ENCODE results near the gene ZNF277. TPM values are rescaled to one million over a fixed set of nuclear protein-coding genes. Genes with fewer than 3 reads are reported as not detected.

The ZNF277 gene
- polyA plus RNA-seq, 2 of the 4 experiments (the other 2 are of a cell fraction) = 23.4 to 31.9 TPM

DNA sequence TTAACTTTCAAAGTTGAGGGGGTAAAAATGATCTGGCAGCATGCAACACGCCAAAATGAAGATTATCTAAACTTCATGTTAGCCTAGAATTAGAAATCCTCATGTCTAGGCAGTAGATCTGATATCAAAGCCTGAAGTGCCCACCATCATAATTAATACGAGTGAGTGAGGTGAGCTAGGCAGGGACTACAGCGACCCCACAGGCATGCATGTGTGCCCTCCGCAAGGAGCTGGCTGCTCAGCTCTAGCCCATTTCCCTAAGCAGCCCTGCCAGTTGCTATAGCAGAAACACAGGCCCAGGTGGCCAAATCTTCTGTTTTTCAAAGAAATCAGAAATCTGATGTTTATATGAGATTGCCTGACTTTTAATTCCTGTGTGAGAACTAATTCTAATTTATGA is 150.6 kb downstream of the ZNF277 start:
- 66% methylated on average over 4 of the region's 4 CpGs for WGBS (ENCODE audit: missing lambda C conversion rate)
- Histone ChIP-seq H3K4me3 (no peak overlapping the region), H3K27ac (no peak overlapping the region), H3K4me1 (no peaks in the 10 kb centered on the region), H3K9me3 (peaks cover 8% of the 10 kb centered on the region), H3K4me2 (no peak overlapping the region)
- FAIRE-seq = no peak
- 0 out of 6 replicates have a peak, but pooled peaks of 1 of the 2 experiments have one; percentile 45 for ATAC-seq
- ChIA-PET POLR2A (no interaction called here), CTCF (no interaction called here)
- TF ChIP-seq ESRRA (IDR thresholded peaks at IDR 0.05; ENCODE audit: borderline replicate concordance, low read length) (no peak), FOXS1 (CRISPR knock-in tag; IDR thresholded peaks at IDR 0.05) (no peak)
- DNase-seq (ENCODE audit: low read depth in 1 of 2, low spot score in 1 of 2) = no peak

DNA sequence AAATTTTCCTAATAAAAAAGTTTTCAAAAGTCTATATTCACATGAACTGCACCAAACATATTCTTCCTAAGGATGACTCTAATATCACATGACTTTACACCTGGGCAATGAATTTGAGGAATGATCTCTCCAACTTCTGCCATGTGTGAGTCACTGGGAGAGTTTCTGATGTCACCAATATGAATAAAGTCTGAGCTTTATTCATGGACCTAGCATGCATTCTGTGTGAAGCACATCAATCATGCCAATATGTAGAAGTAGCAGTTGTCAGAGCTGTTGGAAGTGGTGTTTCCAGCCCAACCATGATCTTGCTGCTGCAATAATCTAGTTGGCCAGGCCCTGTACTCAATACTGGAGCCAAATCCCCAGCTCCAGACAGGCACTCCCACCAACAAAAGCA is 152.0 kb downstream of the ZNF277 start:
- Histone ChIP-seq H3K27ac (no peak overlapping the region), H3K9me3 (peaks cover 8% of the 10 kb centered on the region), H3K4me2 (no peak overlapping the region), H3K4me3 (no peak overlapping the region), H3K4me1 (no peaks in the 10 kb centered on the region)
- CTCF ChIA-PET = interaction anchor here (1.0 kb wide), 1 partner anchor 15 kb away, joined by 4 read pairs; no protein-coding TSS in a partner anchor
- ATAC-seq (no peak), FAIRE-seq (no peak), DNase-seq (ENCODE audit: low read depth in 1 of 2, low spot score in 1 of 2) (no peak)
- TF ChIP-seq CHD4 (IDR thresholded peaks at IDR 0.05; ENCODE audit: borderline replicate concordance) (no peak), RFX5 (IDR thresholded peaks at IDR 0.05) (no peak), CBX8 (IDR thresholded peaks at IDR 0.05) (no peak), SREBF2 (IDR thresholded peaks at IDR 0.05) (no peak), MAFK (IDR thresholded peaks at IDR 0.05; ENCODE audit: partially characterized antibody) (no peak)
- POLR2A ChIA-PET = no interaction called here

- CTCF ChIA-PET = interaction anchor here (1.0 kb wide), 1 partner anchor 14 kb away, joined by 4 read pairs; no protein-coding TSS in a partner anchor
- ATAC-seq = no peak
Measured at GRCh38 chr7:112359086-112359485, 152.6 kb downstream of the ZNF277 start.

GRCh38 chr7:112360681-112361080 is 154.2 kb downstream of the ZNF277 start:
- no peak for TF ChIP-seq RNF2 (IDR thresholded peaks at IDR 0.05; ENCODE audit: borderline replicate concordance, low read depth)
- TF ChIP-seq FOXS1 (CRISPR knock-in tag; IDR thresholded peaks at IDR 0.05) = no peak
- no peak for TF ChIP-seq RARB (CRISPR knock-in tag; IDR thresholded peaks at IDR 0.05)
- no peak for TF ChIP-seq ESRRA (IDR thresholded peaks at IDR 0.05; ENCODE audit: borderline replicate concordance, low read length)
- TF ChIP-seq MAFK (IDR thresholded peaks at IDR 0.05; ENCODE audit: partially characterized antibody) = no peak
- TF ChIP-seq CEBPB (IDR thresholded peaks at IDR 0.05) = no peak
- TF ChIP-seq KDM1A (IDR thresholded peaks at IDR 0.05; ENCODE audit: low read depth) = no peak
- H3K27ac ChIP-seq = no peak overlapping the region
- H3K9me3 ChIP-seq = peaks cover 8% of the 10 kb centered on the region
- H3K4me3 ChIP-seq = no peak overlapping the region
- ChIA-PET CTCF (no interaction called here), POLR2A (no interaction called here)
- WGBS (ENCODE audit: missing lambda C conversion rate) = 62% methylated on average over 8 of the region's 8 CpGs
- FAIRE-seq (no peak), ATAC-seq (no peak), DNase-seq (ENCODE audit: low read depth in 1 of 2, low spot score in 1 of 2) (no peak)
- H3K4me1 ChIP-seq = no peaks in the 10 kb centered on the region
- no peak overlapping the region for H3K4me2 ChIP-seq

More at GRCh38 chr7:112359086-112359485, 152.6 kb downstream of the ZNF277 start:
- Histone ChIP-seq H3K9me3 (peaks cover 8% of the 10 kb centered on the region), H3K4me1 (no peaks in the 10 kb centered on the region), H3K4me3 (no peak overlapping the region), H3K27ac (no peak overlapping the region), H3K4me2 (no peak overlapping the region)
- no peak for TF ChIP-seq HES2 (IDR thresholded peaks at IDR 0.05)
- TF ChIP-seq MYC (IDR thresholded peaks at IDR 0.05; ENCODE audit: borderline replicate concordance, low read length) = no peak
- TF ChIP-seq FOSB (CRISPR knock-in tag; IDR thresholded peaks at IDR 0.05) = no peak
- no peak for TF ChIP-seq CBX8 (IDR thresholded peaks at IDR 0.05)
- TF ChIP-seq TFCP2L1 (CRISPR knock-in tag; IDR thresholded peaks at IDR 0.05) = no peak
- TF ChIP-seq USF2 (IDR thresholded peaks at IDR 0.05) = no peak
- no peak for FAIRE-seq
- no peak for DNase-seq (ENCODE audit: low read depth in 1 of 2, low spot score in 1 of 2)
- POLR2A ChIA-PET = no interaction called here

DNA sequence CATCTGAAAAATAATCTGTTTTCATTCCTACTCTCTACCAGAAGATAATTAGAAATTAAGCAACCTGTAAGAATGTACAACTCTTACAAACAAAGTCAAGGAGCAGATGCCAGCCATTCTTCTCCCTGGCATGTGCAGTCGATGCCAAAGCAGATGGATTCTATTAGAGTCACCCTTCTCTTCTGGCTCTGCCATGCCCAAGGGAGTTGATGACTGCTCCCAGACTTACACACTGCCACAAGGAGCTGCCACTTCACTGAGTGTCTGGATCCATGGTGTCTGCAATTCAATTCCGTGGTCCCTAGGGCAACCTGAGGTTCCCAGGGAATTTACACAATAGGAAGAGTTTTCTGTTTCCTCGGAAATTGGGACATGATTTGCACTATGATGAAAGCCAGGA is 154.7 kb downstream of the ZNF277 start:
- FAIRE-seq = no peak
- WGBS (ENCODE audit: missing lambda C conversion rate) = 23% methylated on average over 3 of the region's 3 CpGs
- no peak overlapping the region for H3K4me2 ChIP-seq
- ChIA-PET POLR2A (no interaction called here), CTCF (no interaction called here)
- no peak overlapping the region for H3K4me3 ChIP-seq
- H3K9me3 ChIP-seq = peaks cover 8% of the 10 kb centered on the region
- ATAC-seq = peak in 1 of 2 experiments; percentile 52; a peak in 1 of 6 replicates
- DNase-seq (ENCODE audit: low read depth in 1 of 2, low spot score in 1 of 2) = no peak
- H3K4me1 ChIP-seq = no peaks in the 10 kb centered on the region
- no peak overlapping the region for H3K27ac ChIP-seq
- TF ChIP-seq NPAS2 (CRISPR knock-in tag; IDR thresholded peaks at IDR 0.05; ENCODE audit: borderline replicate concordance) (no peak), RFX5 (IDR thresholded peaks at IDR 0.05) (no peak), BCL3 (IDR thresholded peaks at IDR 0.05) (no peak), KDM5A (IDR thresholded peaks at IDR 0.05) (no peak), EP300 (IDR thresholded peaks at IDR 0.05) (no peak), HDAC2 (IDR thresholded peaks at IDR 0.05) (no peak), GATA3 (IDR thresholded peaks at IDR 0.05; ENCODE audit: borderline replicate concordance) (no peak), MYC (IDR thresholded peaks at IDR 0.05; ENCODE audit: borderline replicate concordance, low read length) (no peak), NR3C1 (IDR thresholded peaks at IDR 0.05) (no peak), MAFK (IDR thresholded peaks at IDR 0.05; ENCODE audit: partially characterized antibody) (no peak), ZC3H11A (IDR thresholded peaks at IDR 0.05) (no peak)
- TF ChIP-seq, protein P1, sequence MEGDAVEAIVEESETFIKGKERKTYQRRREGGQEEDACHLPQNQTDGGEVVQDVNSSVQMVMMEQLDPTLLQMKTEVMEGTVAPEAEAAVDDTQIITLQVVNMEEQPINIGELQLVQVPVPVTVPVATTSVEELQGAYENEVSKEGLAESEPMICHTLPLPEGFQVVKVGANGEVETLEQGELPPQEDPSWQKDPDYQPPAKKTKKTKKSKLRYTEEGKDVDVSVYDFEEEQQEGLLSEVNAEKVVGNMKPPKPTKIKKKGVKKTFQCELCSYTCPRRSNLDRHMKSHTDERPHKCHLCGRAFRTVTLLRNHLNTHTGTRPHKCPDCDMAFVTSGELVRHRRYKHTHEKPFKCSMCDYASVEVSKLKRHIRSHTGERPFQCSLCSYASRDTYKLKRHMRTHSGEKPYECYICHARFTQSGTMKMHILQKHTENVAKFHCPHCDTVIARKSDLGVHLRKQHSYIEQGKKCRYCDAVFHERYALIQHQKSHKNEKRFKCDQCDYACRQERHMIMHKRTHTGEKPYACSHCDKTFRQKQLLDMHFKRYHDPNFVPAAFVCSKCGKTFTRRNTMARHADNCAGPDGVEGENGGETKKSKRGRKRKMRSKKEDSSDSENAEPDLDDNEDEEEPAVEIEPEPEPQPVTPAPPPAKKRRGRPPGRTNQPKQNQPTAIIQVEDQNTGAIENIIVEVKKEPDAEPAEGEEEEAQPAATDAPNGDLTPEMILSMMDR (IDR thresholded peaks at IDR 0.05) = no peak
